OCI-LY1 (cell line): ENCODE measurements around the gene MPPED1.

Source experiments
- H2AFZ ChIP-seq: fragments of 200-600 bp; sonication (generic), shearing (Covaris generic); 2 replicates; pipeline ENCODE4 v1.6.0; 2014; ENCODE audit warnings: antibody characterized with exemption, mild to moderate bottlenecking, low read length
- H3F3A ChIP-seq: fragments of 200-600 bp; sonication (generic), shearing (Covaris generic); 2 replicates; pipeline ENCODE4 v1.6.0; 2014; ENCODE audit warnings: mild to moderate bottlenecking, antibody characterized with exemption, low read length, moderate library complexity; ENCODE audit not compliant: insufficient read depth
- H3K27ac ChIP-seq: fragments of 200-600 bp; sonication (generic); 2 replicates; pipeline ENCODE4 v1.5.1; 2014; ENCODE audit warnings: low read length, mixed run types, mild to moderate bottlenecking, low read depth; ENCODE audit not compliant: poor library complexity, severe bottlenecking
- H3K27me3 ChIP-seq: fragments of 200-600 bp; sonication (generic); 2 replicates; pipeline ENCODE4 v1.6.0; 2014; ENCODE audit warnings: antibody characterized with exemption, mild to moderate bottlenecking, low read length, moderate library complexity; ENCODE audit not compliant: insufficient read depth
- H3K36me3 ChIP-seq: fragments of 200-600 bp; sonication (generic); 2 replicates; pipeline ENCODE4 v1.6.1; 2014; ENCODE audit warnings: mild to moderate bottlenecking, antibody characterized with exemption, low read length, moderate library complexity, mixed read lengths; ENCODE audit not compliant: insufficient read depth
- H3K4me1 ChIP-seq: fragments of 200-600 bp; sonication (generic); 2 replicates; pipeline ENCODE4 v1.5.1; 2014; ENCODE audit warnings: mild to moderate bottlenecking, low read length, moderate library complexity; ENCODE audit not compliant: insufficient read depth, severe bottlenecking
- H3K4me2 ChIP-seq: fragments of 200-600 bp; sonication (generic), shearing (Covaris generic); 2 replicates; pipeline ENCODE4 v1.6.1; 2014; ENCODE audit warnings: low read length
- H3K4me3 ChIP-seq: fragments of 200-600 bp; sonication (generic); 2 replicates; pipeline ENCODE4 v1.5.1; 2014; ENCODE audit warnings: low read length, low read depth, mild to moderate bottlenecking, mixed read lengths; ENCODE audit not compliant: poor library complexity, severe bottlenecking
- H3K79me2 ChIP-seq: fragments of 200-600 bp; shearing (Covaris generic); 2 replicates; pipeline ENCODE4 v1.6.1; 2016; ENCODE audit warnings: mixed run types, low read length, mixed read lengths; ENCODE audit not compliant: insufficient read depth
- H3K9ac ChIP-seq: fragments of 200-600 bp; sonication (generic), shearing (Covaris generic); 2 replicates; pipeline ENCODE4 v1.6.1; 2014; ENCODE audit warnings: mild to moderate bottlenecking, low read length, mixed read lengths
- H3K9me2 ChIP-seq: fragments of 200-600 bp; sonication (generic), shearing (Covaris generic); 2 replicates; pipeline ENCODE4 v1.6.1; 2014; ENCODE audit warnings: low read depth, mild to moderate bottlenecking, low read length, mixed read lengths
- H3K9me3 ChIP-seq: fragments of 200-600 bp; shearing (Covaris generic); 2 replicates; pipeline ENCODE4 v1.6.1; 2014; ENCODE audit warnings: low read length, mixed read lengths
- H4K20me1 ChIP-seq: fragments of 200-600 bp; sonication (generic), shearing (Covaris generic); 2 replicates; pipeline ENCODE4 v1.6.0; 2016; ENCODE audit warnings: mild to moderate bottlenecking, low read length; ENCODE audit not compliant: insufficient read depth
- EZH2 ChIP-seq: fragments of 200-600 bp; sonication (generic), shearing (Covaris generic); IDR thresholded peaks from 2 replicates; pipeline ENCODE4 v1.8.0; 2017; ENCODE audit warnings: borderline replicate concordance, mixed run types, mild to moderate bottlenecking, antibody characterized with exemption, low read length, moderate library complexity, mixed read lengths
- TF ChIP-seq, protein P1 (sequence below): fragments of 200-600 bp; sonication (generic), shearing (Covaris generic); IDR thresholded peaks from 2 replicates; pipeline ENCODE4 v1.5.1; 2017; ENCODE audit warnings: mild to moderate bottlenecking, antibody characterized with exemption, low read length, moderate library complexity, mixed read lengths

MPPED1 gene

DNA sequence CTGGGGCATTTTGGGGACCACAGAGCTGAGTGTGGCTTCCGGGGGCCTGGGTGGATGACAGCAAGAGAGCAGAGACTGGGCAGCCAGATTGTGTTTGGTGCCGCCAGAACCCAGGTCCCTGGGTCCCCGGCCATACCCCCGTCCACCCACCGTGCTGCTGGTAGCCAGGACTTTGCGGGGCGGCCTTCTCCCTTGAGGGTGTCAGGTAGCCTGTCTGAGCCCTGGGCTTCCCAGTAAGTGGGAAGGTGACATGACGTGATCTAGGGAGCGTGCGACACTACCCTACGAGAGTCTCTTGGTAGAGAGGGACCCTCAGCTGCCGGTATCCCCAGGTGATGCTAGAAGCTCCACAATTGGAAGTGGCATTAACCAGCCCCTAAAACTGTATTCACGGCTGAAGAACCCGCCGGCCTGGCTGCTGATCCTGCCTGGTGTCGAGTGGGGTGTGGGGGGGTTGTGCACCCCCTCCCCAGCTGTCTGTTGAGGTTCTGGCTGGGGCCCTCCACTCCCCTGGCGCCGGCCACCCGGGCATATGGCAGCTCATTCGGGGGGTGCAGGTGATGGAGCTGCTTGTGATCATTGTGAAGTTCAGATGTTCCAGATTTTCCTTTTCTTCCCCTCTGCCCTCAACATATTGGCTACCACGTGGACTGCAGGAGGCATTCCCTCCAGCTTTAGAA, 66.9 kb downstream of the MPPED1 start:
- no peak overlapping the region for H2AFZ ChIP-seq
- H4K20me1 ChIP-seq, result no peaks in the 10 kb centered on the region
- H3K27me3 ChIP-seq, result no peaks in the 10 kb centered on the region
- H3F3A ChIP-seq, result no peaks in the 10 kb centered on the region
- H3K36me3 ChIP-seq, result no peaks in the 10 kb centered on the region
- no peaks in the 10 kb centered on the region for H3K9me2 ChIP-seq
- no peak overlapping the region for H3K9ac ChIP-seq
- H3K4me1 ChIP-seq, result peaks cover 6% of the 10 kb centered on the region
- H3K4me2 ChIP-seq, result no peak overlapping the region
- H3K79me2 ChIP-seq, result no peaks in the 10 kb centered on the region
- H3K27ac ChIP-seq, result no peak overlapping the region
- H3K9me3 ChIP-seq, result no peaks in the 10 kb centered on the region
- H3K4me3 ChIP-seq, result no peak overlapping the region
- TF ChIP-seq, protein P1, sequence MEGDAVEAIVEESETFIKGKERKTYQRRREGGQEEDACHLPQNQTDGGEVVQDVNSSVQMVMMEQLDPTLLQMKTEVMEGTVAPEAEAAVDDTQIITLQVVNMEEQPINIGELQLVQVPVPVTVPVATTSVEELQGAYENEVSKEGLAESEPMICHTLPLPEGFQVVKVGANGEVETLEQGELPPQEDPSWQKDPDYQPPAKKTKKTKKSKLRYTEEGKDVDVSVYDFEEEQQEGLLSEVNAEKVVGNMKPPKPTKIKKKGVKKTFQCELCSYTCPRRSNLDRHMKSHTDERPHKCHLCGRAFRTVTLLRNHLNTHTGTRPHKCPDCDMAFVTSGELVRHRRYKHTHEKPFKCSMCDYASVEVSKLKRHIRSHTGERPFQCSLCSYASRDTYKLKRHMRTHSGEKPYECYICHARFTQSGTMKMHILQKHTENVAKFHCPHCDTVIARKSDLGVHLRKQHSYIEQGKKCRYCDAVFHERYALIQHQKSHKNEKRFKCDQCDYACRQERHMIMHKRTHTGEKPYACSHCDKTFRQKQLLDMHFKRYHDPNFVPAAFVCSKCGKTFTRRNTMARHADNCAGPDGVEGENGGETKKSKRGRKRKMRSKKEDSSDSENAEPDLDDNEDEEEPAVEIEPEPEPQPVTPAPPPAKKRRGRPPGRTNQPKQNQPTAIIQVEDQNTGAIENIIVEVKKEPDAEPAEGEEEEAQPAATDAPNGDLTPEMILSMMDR, result no peak
- no peak for TF ChIP-seq EZH2

DNA sequence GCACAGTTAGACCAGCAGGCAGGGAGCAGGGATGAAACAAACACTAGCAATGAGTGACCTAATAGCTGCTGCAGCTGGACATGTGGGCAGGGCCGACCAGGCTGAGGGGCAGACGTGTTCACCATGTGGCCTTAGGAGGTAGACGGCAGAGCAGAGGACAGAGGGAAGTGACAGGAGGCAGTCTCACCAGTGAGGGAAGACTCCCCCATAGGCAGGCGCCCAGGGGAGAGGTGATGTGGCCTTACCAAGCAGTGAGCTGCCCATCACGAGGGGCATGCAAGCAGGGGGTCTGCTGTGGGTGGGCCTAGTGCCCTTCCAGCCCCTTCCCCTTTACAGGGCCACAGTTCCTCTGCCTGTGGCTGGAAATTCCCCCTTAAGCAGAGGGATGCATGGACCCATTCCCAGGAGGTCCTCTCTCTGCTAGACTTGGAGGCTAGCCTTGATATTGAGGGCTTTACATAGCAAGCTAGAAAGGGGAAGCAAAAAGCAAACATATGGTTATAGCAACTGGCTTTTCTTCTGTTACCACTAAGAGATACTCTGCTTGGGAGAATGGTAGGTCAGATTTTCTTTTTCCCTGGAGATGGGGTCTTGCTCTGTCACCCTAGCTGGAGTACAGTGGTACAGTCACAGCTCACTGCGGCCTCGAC, 67.6 kb downstream of the MPPED1 start:
- no peaks in the 10 kb centered on the region for H4K20me1 ChIP-seq
- no peak overlapping the region for H3K4me2 ChIP-seq
- H2AFZ ChIP-seq, result no peak overlapping the region
- no peaks in the 10 kb centered on the region for H3F3A ChIP-seq
- no peak overlapping the region for H3K27ac ChIP-seq
- H3K27me3 ChIP-seq, result peaks cover 4% of the 10 kb centered on the region; the same call in 1 of the 2 replicates
- TF ChIP-seq, protein P1, result no peak
- no peak for TF ChIP-seq EZH2
- H3K9me2 ChIP-seq, result no peaks in the 10 kb centered on the region
- H3K4me3 ChIP-seq, result no peak overlapping the region
- no peaks in the 10 kb centered on the region for H3K9me3 ChIP-seq
- H3K9ac ChIP-seq, result no peak overlapping the region
- no peaks in the 10 kb centered on the region for H3K79me2 ChIP-seq
- H3K4me1 ChIP-seq, result peaks cover 6% of the 10 kb centered on the region
- H3K36me3 ChIP-seq, result no peaks in the 10 kb centered on the region

DNA sequence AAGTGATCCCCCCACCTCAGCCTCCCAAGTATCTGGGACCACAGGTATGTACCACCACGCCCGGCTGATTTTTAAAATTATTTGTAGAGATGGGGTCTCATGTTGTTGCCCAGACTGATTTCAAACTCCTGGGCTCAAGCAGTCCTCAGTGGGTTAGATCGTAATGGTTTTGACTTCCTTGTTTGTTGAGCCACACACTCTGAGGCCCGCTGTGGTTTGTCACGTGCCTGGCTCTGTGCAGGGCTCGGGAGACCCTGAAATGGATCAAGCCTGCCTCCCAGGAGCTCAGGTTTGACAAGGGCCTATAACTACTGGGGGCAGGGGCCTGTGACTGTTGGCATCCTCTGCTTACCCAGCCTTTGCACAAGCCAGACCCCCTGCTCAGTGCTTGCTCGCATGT, 68.1 kb downstream of the MPPED1 start:
- Histone ChIP-seq H3K27me3 (peaks cover 4% of the 10 kb centered on the region; the same call in 1 of the 2 replicates), H3K9ac (no peak overlapping the region), H3K4me1 (peaks cover 6% of the 10 kb centered on the region), H3K79me2 (no peaks in the 10 kb centered on the region), H2AFZ (no peak overlapping the region), H3K4me3 (no peak overlapping the region), H3F3A (no peaks in the 10 kb centered on the region), H3K9me2 (no peaks in the 10 kb centered on the region), H3K27ac (no peak overlapping the region), H3K4me2 (no peak overlapping the region; the same call in 1 of the 2 replicates), H3K9me3 (no peaks in the 10 kb centered on the region), H3K36me3 (no peaks in the 10 kb centered on the region), H4K20me1 (no peaks in the 10 kb centered on the region)
- TF ChIP-seq, protein P1, result no peak
- TF ChIP-seq EZH2, result no peak
